ENCODE measurements around the gene M1AP. TPM values are rescaled to one million over a fixed set of nuclear protein-coding genes. Genes with fewer than 3 reads are reported as not detected.
A peak's percentile ranks its signal among the peaks of the same experiment; 100 is the strongest.

The M1AP gene
- total RNA-seq, 1 donor from 2014 or later = 0.77 TPM

GRCh38 chr2:74593826-74594772 lies 54.0 kb downstream of the M1AP start:
- Mint-ChIP-seq H3K27ac (ENCODE audit: unreplicated experiment) (no peak overlapping the region), H3K36me3 (ENCODE audit: low read depth) (no peaks in the 10 kb centered on the region), H3K4me3 (no peak overlapping the region), H3K9me3 (no peaks in the 10 kb centered on the region), H3K4me1 (no peaks in the 10 kb centered on the region), H3K27me3 (ENCODE audit: low read depth) (peaks cover 76% of the 10 kb centered on the region)
- no peak for TF ChIP-seq CTCF (conservative IDR thresholded peaks at IDR 0.05)
- no peak for DNase-seq (ENCODE audit: low read depth, low spot score)

GRCh38 chr2:74588664-74589063 lies 59.5 kb downstream of the M1AP start:
- no peak overlapping the region for H3K4me3 Mint-ChIP-seq
- no peak overlapping the region for H3K27ac Mint-ChIP-seq (ENCODE audit: unreplicated experiment)
- no peaks in the 10 kb centered on the region for H3K36me3 Mint-ChIP-seq (ENCODE audit: low read depth)
- TF ChIP-seq CTCF (conservative IDR thresholded peaks at IDR 0.05) = no peak
- H3K27me3 Mint-ChIP-seq (ENCODE audit: low read depth) = peaks cover 48% of the 10 kb centered on the region
- no peaks in the 10 kb centered on the region for H3K9me3 Mint-ChIP-seq
- DNase-seq (ENCODE audit: low read depth, low spot score) = no peak
- H3K4me1 Mint-ChIP-seq = peaks cover 12% of the 10 kb centered on the region

- peak; percentile 81 for TF ChIP-seq CTCF (conservative IDR thresholded peaks at IDR 0.05)
- H3K36me3 Mint-ChIP-seq (ENCODE audit: low read depth) = no peaks in the 10 kb centered on the region
- DNase-seq (ENCODE audit: low read depth, low spot score) = peak; percentile 56
- no peak overlapping the region for H3K4me3 Mint-ChIP-seq
- H3K27me3 Mint-ChIP-seq (ENCODE audit: low read depth) = peaks cover 41% of the 10 kb centered on the region
- peak overlapping the region; percentile 46 for H3K27ac Mint-ChIP-seq (ENCODE audit: unreplicated experiment)
- H3K9me3 Mint-ChIP-seq = no peaks in the 10 kb centered on the region
- peaks cover 19% of the 10 kb centered on the region for H3K4me1 Mint-ChIP-seq
Observed at GRCh38 chr2:74587664-74588277, 60.4 kb downstream of the M1AP start.

- H3K27ac Mint-ChIP-seq (ENCODE audit: unreplicated experiment) = peak overlapping the region; percentile 28
- TF ChIP-seq CTCF (conservative IDR thresholded peaks at IDR 0.05) = no peak
- H3K4me1 Mint-ChIP-seq = peaks cover 19% of the 10 kb centered on the region
- H3K4me3 Mint-ChIP-seq = no peak overlapping the region
- no peaks in the 10 kb centered on the region for H3K9me3 Mint-ChIP-seq
- peaks cover 25% of the 10 kb centered on the region for H3K27me3 Mint-ChIP-seq (ENCODE audit: low read depth)
- no peaks in the 10 kb centered on the region for H3K36me3 Mint-ChIP-seq (ENCODE audit: low read depth)
- DNase-seq (ENCODE audit: low read depth, low spot score) = no peak
Observed at GRCh38 chr2:74585406-74586185, 62.5 kb downstream of the M1AP start.

- Mint-ChIP-seq H3K9me3 (no peaks in the 10 kb centered on the region), H3K4me1 (peaks cover 19% of the 10 kb centered on the region), H3K4me3 (no peak overlapping the region), H3K27me3 (ENCODE audit: low read depth) (peaks cover 13% of the 10 kb centered on the region), H3K27ac (ENCODE audit: unreplicated experiment) (peak overlapping the region; percentile 97), H3K36me3 (ENCODE audit: low read depth) (no peaks in the 10 kb centered on the region)
- DNase-seq (ENCODE audit: low read depth, low spot score) = no peak
- no peak for TF ChIP-seq CTCF (conservative IDR thresholded peaks at IDR 0.05)
Observed at GRCh38 chr2:74584088-74584645, 64.0 kb downstream of the M1AP start.

Measured in neural crest cell (in vitro differentiated cells).